NCI-H2171 treated with DMSO at 0.1 percent for 48 hours (cell line): ENCODE results near the gene ZNF22.

Experiments used
- DNase-seq: peaks from one replicate; lab custom pipeline; 2025; lab: John Stamatoyannopoulos, UW

Gene ZNF22

GRCh38 chr10:44965104-44965503, 35.6 kb upstream of the ZNF22 start:
- no peak for DNase-seq

GRCh38 chr10:44965651-44966097, 35.0 kb upstream of the ZNF22 start:
- no peak for DNase-seq

- DNase-seq: no peak
Measured at GRCh38 chr10:44966129-44966815, 34.5 kb upstream of the ZNF22 start.

GRCh38 chr10:44966816-44967509, 33.8 kb upstream of the ZNF22 start:
- DNase-seq: no peak

DNA sequence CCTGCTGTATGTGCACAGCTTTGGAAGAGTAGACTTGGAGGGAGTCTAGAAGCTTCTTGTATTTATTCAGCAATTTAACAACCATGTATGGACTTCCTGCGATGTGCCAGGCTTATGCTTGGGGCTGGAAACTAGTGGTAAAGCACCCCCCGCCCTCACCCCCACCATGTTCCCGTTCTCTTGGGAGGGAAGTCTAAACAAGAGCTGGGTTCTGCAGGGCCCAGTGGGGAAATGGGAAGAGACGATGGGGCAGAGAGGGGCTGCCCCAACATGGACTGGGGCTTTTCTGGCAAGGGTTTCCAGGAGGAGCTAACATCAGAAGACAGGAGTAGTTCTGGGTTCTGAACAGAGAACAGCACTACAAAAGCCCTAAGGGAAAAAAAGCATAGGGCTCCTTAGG, 33.1 kb upstream of the ZNF22 start:
- no peak for DNase-seq

- no peak for DNase-seq
Measured at GRCh38 chr10:44968091-44968490, 32.6 kb upstream of the ZNF22 start.

- no peak for DNase-seq
Measured at GRCh38 chr10:44968500-44969400, 32.0 kb upstream of the ZNF22 start.

GRCh38 chr10:44969854-44970253, 30.9 kb upstream of the ZNF22 start:
- no peak for DNase-seq

DNA sequence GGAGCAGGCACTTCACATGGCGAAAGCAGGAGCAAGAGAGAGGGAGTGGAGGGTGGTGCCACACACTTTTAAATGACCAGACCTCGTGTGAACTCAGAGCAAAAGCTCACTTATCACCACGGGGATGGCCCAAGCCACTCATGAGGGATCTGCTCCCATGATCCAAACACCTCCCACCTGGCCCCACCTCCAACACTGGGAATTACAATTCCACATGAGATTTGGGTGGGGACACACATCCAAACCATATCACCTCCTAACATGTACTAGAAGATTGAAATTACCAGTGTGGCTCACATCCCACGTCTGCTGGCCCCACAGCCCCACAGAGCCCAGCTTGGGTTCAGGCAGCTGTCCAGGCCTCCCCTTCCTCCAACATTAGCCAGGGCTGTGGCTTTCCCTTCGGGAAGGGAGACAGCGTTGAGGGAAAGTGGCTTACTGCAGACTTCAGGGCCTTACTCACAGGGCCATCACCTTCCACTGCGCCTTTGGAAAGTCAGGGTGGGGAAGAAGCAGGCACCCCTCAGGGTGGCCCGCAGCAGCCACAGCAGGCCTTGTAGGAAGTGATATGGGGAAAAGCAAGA, 29.8 kb upstream of the ZNF22 start:
- DNase-seq: no peak

GRCh38 chr10:44971434-44971833, 29.3 kb upstream of the ZNF22 start:
- no peak for DNase-seq

DNA sequence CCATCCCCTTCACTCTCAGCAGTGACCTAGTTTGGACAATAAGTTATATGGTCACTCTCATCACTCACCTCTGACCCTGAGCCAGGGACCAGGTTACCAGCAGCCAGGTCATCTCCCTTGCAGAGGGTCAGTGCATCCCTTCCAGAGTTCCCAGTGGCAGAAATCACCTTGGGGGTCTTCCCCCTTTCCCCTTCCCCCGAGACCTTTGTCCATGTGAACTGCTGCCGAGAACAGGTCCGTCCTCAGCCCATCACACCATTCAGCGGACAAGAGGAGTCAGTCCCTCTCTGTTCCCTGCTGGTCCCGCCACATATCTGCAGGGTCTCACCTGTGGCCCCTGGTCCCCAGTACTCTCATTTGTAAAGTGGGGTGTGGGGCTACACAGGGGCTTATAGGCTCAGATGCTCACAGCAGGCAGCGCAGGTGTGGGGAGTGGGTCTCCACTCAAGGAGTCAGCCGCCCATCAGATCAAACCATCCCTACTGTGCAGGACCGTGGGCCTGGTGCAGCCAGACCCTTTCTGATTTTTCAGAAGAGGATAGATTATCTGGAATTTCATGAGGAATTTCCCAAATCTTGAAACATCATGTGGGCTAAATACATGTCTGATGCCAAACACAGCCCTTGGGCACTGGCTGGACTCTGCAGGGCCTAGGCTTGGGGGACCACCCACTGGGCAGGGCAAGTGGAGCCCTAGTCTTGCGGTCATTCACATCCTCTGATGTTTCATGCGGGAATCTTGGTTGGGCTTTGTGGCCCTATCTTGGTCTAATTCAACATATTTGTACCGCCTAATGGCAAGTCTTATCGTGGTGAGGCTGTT, 28.6 kb upstream of the ZNF22 start:
- no peak for DNase-seq

GRCh38 chr10:44972874-44973306, 27.8 kb upstream of the ZNF22 start:
- no peak for DNase-seq

DNA sequence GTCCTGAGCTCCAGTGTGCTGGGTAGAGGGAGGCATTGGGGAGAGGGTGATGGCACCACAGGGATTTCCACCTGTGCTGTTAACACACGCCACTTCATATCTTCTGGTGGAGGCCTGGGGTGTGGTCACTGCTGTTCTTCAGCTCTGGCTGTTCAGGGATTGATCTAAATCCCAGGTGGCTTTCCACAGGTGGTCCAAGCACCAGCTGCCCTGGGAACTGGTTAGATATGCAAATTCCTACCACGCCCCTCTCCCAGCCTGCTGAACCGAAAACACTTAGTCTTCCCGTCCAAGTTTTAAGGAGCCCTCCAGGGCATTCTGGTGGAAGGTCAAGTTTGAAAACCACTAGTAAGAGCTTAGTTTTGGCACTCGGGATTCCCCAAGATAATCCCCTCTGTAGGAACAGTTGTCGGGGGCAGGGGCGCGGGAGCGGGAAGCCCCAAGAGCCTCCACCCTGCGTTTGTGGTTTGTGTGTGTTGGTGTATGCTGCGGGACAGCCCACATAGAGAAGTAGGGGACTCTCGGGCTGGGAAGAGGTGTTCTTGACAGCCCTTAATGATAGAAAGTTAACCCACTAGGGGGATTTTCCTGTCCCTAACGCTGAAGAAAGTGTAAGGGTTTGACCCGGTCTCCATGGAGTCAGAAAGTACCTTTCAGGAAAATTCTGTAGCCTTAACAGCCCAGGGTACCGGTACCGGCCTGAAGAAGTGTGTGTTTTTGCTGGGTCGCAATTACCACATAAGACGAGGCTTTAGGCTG, 27.2 kb upstream of the ZNF22 start:
- no peak for DNase-seq

- no peak for DNase-seq
Measured at GRCh38 chr10:44974082-44974627, 26.6 kb upstream of the ZNF22 start.

GRCh38 chr10:44974628-44975430, 25.9 kb upstream of the ZNF22 start:
- DNase-seq: peak; percentile 9

- DNase-seq: peak; percentile 44
Measured at GRCh38 chr10:44975431-44976331, 25.0 kb upstream of the ZNF22 start.

GRCh38 chr10:44976352-44977198, 24.1 kb upstream of the ZNF22 start:
- DNase-seq: no peak
